ENCODE measurements around the gene NSUN2. TPM values are rescaled to one million over a fixed set of nuclear protein-coding genes. Genes with fewer than 3 reads are reported as not detected.

The NSUN2 gene
- total RNA-seq, 2 experiments from 2014 or later: 48.3 to 50.8 TPM

DNA sequence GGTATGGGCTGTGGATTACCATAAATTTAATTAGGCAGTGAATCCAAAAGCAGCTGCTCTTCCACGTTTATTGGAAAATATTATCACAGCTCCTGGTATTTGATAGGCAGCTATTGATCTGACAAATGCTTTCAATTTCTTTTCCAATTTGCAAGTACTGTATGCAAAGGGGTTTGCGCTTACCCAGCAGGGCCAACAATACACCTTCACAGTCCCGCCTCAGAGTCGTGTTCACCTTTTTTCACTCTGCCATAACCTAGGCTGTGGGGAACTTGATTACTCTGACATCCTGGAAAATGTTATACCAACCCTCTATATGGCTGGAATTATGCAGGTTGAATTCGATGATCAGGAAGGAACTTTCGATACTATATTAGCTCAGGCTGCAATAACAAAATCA, 48.1 kb upstream of the NSUN2 start:
- no peak overlapping the region for H3K4me3 Mint-ChIP-seq
- Histone ChIP-seq H3K27me3 (ENCODE audit: control insufficient read depth in 1 of 2, insufficient read depth in 2 of 2, low read length in 2 of 2) (peaks cover 8 to 25% of the 10 kb centered on the region in 2 experiments), H3K4me1 (ENCODE audit: insufficient read depth, low read length) (no peaks in the 10 kb centered on the region), H3K27ac (ENCODE audit: low read depth in 1 of 2, low read length in 2 of 2) (no peak overlapping the region), H3K9me3 (ENCODE audit: control insufficient read depth in 1 of 2, insufficient read depth in 1 of 2, low read length in 2 of 2) (no peaks in the 10 kb centered on the region), H3K36me3 (ENCODE audit: insufficient read depth, low read length) (no peaks in the 10 kb centered on the region), H3K4me3 (ENCODE audit: low read length) (no peak overlapping the region)
- peaks cover 54% of the 10 kb centered on the region for H3K27me3 Mint-ChIP-seq
- ChIA-PET CTCF (no interaction called here), POLR2A (no interaction called here)
- TF ChIP-seq, protein P1, sequence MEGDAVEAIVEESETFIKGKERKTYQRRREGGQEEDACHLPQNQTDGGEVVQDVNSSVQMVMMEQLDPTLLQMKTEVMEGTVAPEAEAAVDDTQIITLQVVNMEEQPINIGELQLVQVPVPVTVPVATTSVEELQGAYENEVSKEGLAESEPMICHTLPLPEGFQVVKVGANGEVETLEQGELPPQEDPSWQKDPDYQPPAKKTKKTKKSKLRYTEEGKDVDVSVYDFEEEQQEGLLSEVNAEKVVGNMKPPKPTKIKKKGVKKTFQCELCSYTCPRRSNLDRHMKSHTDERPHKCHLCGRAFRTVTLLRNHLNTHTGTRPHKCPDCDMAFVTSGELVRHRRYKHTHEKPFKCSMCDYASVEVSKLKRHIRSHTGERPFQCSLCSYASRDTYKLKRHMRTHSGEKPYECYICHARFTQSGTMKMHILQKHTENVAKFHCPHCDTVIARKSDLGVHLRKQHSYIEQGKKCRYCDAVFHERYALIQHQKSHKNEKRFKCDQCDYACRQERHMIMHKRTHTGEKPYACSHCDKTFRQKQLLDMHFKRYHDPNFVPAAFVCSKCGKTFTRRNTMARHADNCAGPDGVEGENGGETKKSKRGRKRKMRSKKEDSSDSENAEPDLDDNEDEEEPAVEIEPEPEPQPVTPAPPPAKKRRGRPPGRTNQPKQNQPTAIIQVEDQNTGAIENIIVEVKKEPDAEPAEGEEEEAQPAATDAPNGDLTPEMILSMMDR (IDR thresholded peaks at IDR 0.05): no peak
- intact Hi-C loops (cut with DNase I, micrococcal nuclease): no loop called here
- no peaks in the 10 kb centered on the region for H3K4me1 Mint-ChIP-seq (ENCODE audit: low read depth)
- H3K27ac Mint-ChIP-seq: no peak overlapping the region
- ATAC-seq (ENCODE audit: poor library complexity) (no peak), DNase-seq (no peak)
- no peaks in the 10 kb centered on the region for H3K36me3 Mint-ChIP-seq (ENCODE audit: low read depth)
- no peaks in the 10 kb centered on the region for H3K9me3 Mint-ChIP-seq

DNA sequence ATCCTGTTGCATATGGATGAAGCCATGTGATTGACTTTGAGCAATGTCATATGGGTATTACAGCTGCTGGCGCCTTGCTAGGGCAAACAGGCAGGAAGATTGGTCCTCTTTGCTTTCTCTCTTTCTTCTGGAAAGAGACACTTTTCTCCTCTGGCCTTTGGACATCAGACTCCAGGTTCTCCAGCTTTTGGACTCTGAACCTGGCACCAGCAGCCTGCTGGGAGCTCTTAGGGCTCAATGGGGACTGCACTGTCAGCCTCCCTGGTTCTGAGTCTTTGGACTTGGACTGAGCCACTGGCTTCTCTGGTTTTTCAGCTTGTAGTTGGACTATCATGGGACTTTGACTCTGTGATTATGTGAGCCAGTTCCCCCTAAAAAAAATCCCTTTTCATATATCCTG, 45.5 kb upstream of the NSUN2 start:
- H3K4me1 ChIP-seq (ENCODE audit: insufficient read depth, low read length): no peaks in the 10 kb centered on the region
- Mint-ChIP-seq H3K27me3 (peaks cover 28% of the 10 kb centered on the region), H3K27ac (no peak overlapping the region), H3K9me3 (no peaks in the 10 kb centered on the region), H3K36me3 (ENCODE audit: low read depth) (no peaks in the 10 kb centered on the region), H3K4me3 (no peak overlapping the region), H3K4me1 (ENCODE audit: low read depth) (no peaks in the 10 kb centered on the region)
- intact Hi-C loops (cut with DNase I, micrococcal nuclease): no loop called here
- ChIA-PET POLR2A (no interaction called here), CTCF (no interaction called here)
- TF ChIP-seq, protein P1 (IDR thresholded peaks at IDR 0.05): no peak
- H3K27ac ChIP-seq (ENCODE audit: low read depth in 1 of 2, low read length in 2 of 2): no peak overlapping the region
- ATAC-seq (ENCODE audit: poor library complexity) (no peak), DNase-seq (no peak)
- peaks cover 3 to 7% of the 10 kb centered on the region in 2 experiments for H3K27me3 ChIP-seq (ENCODE audit: control insufficient read depth in 1 of 2, insufficient read depth in 2 of 2, low read length in 2 of 2)
- no peaks in the 10 kb centered on the region for H3K9me3 ChIP-seq (ENCODE audit: control insufficient read depth in 1 of 2, insufficient read depth in 1 of 2, low read length in 2 of 2)
- H3K36me3 ChIP-seq (ENCODE audit: insufficient read depth, low read length): no peaks in the 10 kb centered on the region
- H3K4me3 ChIP-seq (ENCODE audit: low read length): no peak overlapping the region

DNA sequence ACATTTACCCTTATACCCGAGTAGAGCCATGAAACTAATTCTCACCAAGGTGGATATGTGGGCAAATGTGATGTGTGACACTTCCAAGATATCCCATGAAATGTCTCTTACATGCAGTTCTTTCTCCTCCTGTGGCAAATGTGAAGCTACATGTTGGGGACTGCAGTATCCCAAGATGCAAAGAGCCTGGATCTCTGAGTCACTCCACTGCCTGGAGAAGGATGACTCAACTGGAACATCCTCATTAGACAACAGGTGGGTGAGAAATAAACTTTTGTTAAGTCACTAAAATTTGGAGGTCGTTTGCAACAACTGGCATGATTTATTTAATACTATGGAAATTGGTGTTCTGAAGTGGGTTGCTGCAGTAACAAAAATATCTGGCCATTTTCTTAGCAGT, 43.9 kb upstream of the NSUN2 start:
- Mint-ChIP-seq H3K4me3 (no peak overlapping the region), H3K4me1 (ENCODE audit: low read depth) (no peaks in the 10 kb centered on the region), H3K27me3 (peaks cover 16% of the 10 kb centered on the region), H3K27ac (no peak overlapping the region), H3K36me3 (ENCODE audit: low read depth) (peaks cover 2% of the 10 kb centered on the region), H3K9me3 (no peaks in the 10 kb centered on the region)
- Histone ChIP-seq H3K27me3 (ENCODE audit: control insufficient read depth in 1 of 2, insufficient read depth in 2 of 2, low read length in 2 of 2) (no peaks in the 10 kb centered on the region), H3K36me3 (ENCODE audit: insufficient read depth, low read length) (no peaks in the 10 kb centered on the region), H3K4me3 (ENCODE audit: low read length) (no peak overlapping the region), H3K27ac (ENCODE audit: low read depth in 1 of 2, low read length in 2 of 2) (no peak overlapping the region), H3K4me1 (ENCODE audit: insufficient read depth, low read length) (no peaks in the 10 kb centered on the region), H3K9me3 (ENCODE audit: control insufficient read depth in 1 of 2, insufficient read depth in 1 of 2, low read length in 2 of 2) (no peaks in the 10 kb centered on the region)
- intact Hi-C loops (cut with DNase I, micrococcal nuclease): no loop called here
- ATAC-seq (ENCODE audit: poor library complexity) (no peak), DNase-seq (no peak)
- ChIA-PET POLR2A (no interaction called here), CTCF (no interaction called here)
- TF ChIP-seq, protein P1 (IDR thresholded peaks at IDR 0.05): no peak

Measured in CD4-positive, alpha-beta T cell (primary cell).